ENCODE results near the gene FOXRED2. TPM values are rescaled to one million over a fixed set of nuclear protein-coding genes. Genes with fewer than 3 reads are reported as not detected.

The FOXRED2 gene

DNA sequence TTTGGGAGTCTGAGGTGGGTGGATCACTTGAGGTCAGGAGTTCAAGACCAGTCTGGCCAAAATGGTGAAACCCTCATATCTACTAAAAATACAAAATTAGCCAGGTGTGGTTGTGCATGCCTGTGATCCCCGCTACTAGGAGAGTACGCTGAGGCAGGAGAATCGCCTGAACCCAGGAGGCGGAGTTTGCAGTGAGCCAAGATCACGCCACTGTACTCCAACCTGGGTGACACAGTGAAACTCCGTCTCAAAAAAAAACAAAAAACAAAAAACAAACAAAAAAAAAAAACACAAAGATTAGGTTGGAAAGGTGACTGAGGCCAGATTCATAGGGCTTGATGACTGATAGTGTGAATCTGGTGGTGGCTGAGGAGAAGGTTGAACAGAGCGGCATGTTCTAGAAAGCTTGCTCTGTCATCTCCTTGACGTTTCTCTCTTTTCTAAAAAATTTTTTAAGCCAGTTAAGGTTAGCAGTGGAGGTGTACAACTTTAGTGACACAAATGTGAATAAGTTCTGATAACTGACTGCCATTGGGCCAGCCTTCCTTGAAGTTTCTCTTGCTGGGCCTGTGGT is 66.3 kb downstream of the FOXRED2 start:
- Histone ChIP-seq H3K4me1 (ENCODE audit: control insufficient read depth, insufficient read depth, low read length) (peaks cover 45% of the 10 kb centered on the region), H3K9me3 (replicated peaks; ENCODE audit: low read length) (no peaks in the 10 kb centered on the region), H3K4me3 (ENCODE audit: low read length) (no peak overlapping the region), H3K9ac (ENCODE audit: low read depth, low read length) (no peak overlapping the region), H3K36me3 (ENCODE audit: insufficient read depth, low read length) (no peaks in the 10 kb centered on the region), H3K27me3 (ENCODE audit: control insufficient read depth, insufficient read depth, low read length) (no peaks in the 10 kb centered on the region), H3K4me2 (ENCODE audit: low read length) (no peak overlapping the region)

- peaks cover 37% of the 10 kb centered on the region for H3K4me1 ChIP-seq (ENCODE audit: control insufficient read depth, insufficient read depth, low read length)
- peak overlapping the region; percentile 28 for H3K4me3 ChIP-seq (ENCODE audit: low read length)
- H3K4me2 ChIP-seq (ENCODE audit: low read length): peak overlapping the region; percentile 50
- no peaks in the 10 kb centered on the region for H3K36me3 ChIP-seq (ENCODE audit: insufficient read depth, low read length)
- no peaks in the 10 kb centered on the region for H3K27me3 ChIP-seq (ENCODE audit: control insufficient read depth, insufficient read depth, low read length)
- no peaks in the 10 kb centered on the region for H3K9me3 ChIP-seq (replicated peaks; ENCODE audit: low read length)
- peak overlapping the region; percentile 53 for H3K9ac ChIP-seq (ENCODE audit: low read depth, low read length)
Measured at GRCh38 chr22:36439481-36440271, 67.2 kb downstream of the FOXRED2 start.

Small RNA genes lying within 50 kb of the gene (small RNA-seq; reads per million reads assigned to genes)
- gene RF00019: not detected

Data from skeletal muscle satellite cell (primary cell).